ENCODE measurements around the gene SHKBP1.
"Not testable (repeated sequence)": the region's sequence is repeated elsewhere in the genome, so short reads cannot be mapped to it uniquely, and the experiment has no call there.

SHKBP1 gene, protein sequence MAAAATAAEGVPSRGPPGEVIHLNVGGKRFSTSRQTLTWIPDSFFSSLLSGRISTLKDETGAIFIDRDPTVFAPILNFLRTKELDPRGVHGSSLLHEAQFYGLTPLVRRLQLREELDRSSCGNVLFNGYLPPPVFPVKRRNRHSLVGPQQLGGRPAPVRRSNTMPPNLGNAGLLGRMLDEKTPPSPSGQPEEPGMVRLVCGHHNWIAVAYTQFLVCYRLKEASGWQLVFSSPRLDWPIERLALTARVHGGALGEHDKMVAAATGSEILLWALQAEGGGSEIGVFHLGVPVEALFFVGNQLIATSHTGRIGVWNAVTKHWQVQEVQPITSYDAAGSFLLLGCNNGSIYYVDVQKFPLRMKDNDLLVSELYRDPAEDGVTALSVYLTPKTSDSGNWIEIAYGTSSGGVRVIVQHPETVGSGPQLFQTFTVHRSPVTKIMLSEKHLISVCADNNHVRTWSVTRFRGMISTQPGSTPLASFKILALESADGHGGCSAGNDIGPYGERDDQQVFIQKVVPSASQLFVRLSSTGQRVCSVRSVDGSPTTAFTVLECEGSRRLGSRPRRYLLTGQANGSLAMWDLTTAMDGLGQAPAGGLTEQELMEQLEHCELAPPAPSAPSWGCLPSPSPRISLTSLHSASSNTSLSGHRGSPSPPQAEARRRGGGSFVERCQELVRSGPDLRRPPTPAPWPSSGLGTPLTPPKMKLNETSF

DNA sequence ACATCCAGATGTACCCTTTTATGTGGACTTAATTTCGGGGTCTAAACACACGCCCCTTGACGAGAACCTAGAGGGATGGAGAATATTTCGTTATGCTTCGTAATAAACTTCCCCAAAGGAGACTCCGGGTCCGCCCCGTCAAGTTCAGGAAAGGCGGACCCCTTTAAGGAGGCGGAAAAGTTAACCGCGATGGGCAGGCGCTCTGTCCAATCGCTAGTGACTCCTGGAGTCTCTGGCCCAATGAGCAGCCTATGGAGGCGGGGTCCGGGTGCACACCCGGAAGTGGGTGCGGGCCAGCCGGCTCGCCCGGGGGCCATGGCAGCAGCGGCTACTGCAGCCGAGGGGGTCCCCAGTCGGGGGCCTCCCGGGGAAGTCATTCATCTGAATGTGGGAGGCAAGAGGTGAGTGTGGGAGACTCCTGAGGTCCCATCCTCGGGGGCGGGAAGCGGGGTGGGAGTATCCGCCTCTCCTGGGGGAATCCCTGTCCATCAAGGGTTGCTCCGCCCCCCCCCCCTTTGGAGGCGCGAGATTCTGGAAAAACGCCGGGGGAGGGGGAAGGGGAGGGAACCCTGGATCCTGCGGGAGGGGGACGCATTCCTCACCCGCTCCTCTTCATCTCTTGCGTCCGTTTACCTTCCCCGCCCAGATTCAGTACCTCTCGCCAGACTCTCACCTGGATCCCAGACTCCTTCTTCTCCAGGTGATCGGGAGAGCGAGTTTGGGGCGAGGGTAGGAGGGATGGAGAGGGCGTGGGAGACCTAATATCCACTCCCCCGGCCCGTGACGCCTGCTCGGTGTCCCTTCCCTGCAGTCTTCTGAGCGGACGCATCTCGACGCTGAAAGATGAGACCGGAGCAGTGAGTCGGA lies at the start of gene SHKBP1:
SHKBP1 (plus strand) TSS at position 289 of the 867 bp plus-strand sequence; CDS start at position 316, 27 bp downstream.
- DNase-seq, result peak; percentile 98

DNA sequence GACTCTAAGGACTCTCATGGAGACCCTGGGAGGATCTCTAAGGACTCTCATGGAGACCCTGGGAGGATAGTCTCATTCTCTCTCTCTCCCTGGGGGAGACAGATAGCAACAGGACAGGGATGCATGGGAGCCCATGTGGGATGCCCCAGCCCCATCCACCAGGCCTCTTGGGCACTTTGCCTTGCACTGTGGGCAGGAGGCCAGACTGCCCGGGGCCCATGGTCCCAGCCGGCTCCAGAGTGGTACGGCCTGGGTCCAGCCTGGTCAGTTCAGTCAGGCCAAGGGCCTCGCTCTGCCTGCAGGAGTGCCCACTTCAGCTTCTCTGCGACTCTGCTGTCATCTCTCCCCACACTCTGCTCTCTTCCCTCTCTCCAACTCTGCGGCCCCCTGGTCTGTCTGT lies 48.6 kb upstream of the SHKBP1 start:
- DNase-seq, result no peak

DNA sequence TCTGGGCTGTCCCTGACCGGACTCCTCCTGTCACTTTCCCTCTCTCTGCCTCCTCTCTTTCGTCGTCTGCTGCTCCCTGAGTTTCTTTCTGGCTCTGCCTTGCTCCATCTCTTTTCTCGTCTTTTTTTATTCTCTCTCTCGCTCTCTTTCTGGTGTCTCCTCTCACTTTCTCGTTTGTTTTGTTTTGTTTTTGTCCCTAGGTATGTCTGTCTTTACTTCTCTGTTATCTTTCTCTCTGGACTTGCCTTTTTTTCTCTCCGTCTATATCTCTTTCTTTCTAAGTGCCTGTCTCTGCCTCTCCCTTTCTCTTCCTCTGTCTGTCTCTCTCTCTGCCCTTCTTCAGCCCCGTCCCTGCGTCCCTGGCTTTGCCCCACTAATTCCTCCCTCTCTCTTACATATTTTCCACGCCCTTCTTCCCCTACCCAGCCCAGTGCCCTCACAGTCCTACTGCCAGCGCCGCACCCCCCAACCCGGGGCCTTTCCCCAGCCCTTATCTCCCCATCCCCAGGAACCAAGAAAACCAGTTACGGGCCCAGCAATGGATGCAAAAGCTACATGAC lies 48.1 kb upstream of the SHKBP1 start:
- no peak for DNase-seq

DNA sequence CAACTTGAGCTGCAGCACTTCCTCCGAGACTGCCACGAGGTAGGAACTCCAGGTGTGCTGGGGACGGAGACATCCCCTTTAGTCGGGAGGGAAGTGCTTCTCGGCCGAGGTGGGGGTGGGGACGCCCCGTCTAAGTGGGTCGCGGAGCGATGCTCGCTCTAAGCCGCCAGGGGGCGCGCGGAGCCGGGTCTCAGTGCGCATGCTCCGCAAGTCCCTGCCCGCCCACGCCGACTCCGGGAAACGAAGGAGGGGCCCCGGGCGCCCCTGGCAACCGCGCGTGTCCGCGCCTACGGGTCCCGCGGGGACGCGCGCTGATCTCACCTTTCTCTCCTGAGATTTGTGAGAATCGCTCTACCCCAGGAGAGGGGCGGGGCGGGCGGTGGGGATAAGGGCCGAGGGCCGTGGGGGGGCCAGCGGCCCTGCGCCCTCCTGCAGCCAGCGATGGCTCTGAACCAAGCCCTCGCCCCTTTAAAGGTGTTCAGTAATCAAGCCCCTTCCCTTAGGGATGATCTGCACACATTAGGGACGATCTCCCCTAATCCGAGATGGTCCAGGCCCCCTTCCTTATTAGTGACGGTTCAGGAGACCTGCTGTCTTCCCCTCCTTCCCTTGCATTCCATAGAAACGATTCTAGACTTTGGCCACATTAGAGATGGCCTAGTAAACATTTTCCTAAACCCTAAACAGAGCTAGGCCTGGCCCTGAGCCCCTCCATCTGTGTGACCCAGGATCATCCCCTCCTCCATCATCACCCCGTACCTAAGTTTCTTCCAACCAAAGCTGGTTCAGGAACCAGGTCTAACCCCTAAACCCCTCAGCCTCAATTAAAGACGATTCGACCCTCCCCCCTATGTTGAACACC lies 47.3 kb upstream of the SHKBP1 start:
- peak; percentile 95 for DNase-seq

DNA sequence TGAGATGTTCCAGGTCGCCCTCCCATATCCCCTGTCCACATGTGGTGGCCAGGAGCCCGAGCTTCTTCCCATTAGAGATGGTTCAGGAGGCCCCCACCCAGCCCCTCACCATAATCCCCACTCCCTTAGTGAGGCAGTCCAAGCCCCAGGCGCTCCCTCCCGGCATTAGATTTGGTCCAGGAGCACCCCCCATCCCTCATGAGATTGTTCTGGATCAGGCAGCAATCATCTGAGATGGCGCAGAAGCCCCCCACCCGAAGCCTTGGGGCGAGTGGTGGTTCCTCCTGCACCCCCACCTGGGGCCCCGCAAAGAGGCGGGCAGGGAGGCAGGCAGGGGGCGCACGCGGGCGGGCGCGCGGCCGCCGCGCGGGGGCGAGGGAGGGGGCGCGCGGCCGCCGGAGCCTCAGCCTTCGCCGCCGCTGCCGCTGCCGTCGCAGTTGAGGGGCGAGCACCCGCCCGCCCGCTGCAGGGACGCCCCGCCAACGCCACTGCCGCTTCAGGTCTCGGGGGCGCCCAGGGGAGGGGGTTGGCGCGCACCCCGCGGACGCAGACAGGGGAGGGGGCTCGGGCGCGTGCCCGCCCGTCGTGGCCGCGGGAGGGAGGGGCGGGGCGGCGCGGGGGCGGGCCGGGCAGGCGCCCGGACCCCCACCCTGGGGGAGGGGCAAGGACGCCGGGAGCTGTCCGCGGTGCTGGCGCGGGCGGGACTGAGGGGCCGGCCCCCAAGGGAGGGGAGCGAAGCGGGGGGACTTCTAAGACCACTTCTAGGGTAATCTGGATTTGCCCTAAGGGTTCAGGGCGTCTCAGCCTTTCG lies 46.4 kb upstream of the SHKBP1 start:
- DNase-seq, result peak; percentile 76

DNA sequence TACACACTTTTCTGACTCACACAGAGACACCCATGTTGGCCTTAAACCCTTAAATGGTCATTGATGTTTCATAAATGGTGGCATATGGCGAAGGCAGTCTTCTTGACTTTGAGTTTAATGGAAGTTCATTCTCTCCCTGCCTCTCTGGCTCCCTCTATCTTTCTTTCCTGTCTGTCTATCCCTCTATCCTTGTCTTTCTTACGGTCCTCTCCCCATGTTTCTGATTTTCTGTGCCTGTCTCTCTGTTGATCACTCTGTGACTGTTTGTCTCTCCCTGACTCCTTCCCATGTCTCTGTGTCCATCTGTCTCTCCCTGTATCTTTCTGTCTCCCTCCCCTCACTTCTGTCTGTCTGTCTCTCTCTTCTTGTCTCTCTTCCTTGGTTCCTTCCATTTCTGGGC lies 43.2 kb upstream of the SHKBP1 start:
- DNase-seq, result no peak

DNA sequence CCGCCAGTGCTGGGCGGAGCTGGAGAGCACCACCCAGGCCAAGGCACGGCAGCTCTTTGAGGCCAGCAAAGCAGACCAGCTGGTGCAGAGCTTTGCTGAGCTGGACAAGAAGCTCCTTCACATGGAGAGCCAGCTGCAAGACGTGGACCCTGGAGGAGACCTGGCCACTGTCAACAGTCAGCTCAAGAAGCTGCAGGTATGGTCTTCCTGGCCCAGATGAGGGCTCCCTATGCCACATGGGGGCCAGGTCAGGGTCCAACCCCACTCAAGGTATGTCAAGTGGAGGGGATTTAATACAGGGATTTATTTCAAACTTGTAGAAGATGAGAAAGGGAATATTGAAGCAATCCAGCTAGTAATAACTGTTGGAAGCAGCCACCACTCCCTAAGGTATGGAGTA lies 42.5 kb upstream of the SHKBP1 start:
- no peak for DNase-seq

DNA sequence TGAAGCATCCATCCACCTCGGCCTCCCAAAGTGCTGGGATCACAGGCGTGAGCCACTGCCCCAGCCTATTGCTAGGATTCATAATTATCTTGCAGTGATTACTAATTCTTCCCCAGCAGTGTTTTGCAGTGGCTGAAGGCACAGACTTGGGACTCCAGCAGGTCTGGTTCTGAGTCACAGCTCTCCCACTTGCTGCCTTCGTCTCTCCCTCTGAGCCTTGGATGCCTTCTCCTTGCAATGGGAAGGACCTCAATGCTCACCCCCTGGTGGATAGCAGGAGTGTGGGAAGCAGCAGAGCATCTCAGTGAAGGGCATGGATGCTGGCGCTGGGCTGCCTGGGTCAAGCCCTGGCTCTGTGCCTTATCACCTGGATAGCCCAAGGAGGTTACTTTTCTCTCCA lies 37.6 kb upstream of the SHKBP1 start:
- DNase-seq, result no peak

DNA sequence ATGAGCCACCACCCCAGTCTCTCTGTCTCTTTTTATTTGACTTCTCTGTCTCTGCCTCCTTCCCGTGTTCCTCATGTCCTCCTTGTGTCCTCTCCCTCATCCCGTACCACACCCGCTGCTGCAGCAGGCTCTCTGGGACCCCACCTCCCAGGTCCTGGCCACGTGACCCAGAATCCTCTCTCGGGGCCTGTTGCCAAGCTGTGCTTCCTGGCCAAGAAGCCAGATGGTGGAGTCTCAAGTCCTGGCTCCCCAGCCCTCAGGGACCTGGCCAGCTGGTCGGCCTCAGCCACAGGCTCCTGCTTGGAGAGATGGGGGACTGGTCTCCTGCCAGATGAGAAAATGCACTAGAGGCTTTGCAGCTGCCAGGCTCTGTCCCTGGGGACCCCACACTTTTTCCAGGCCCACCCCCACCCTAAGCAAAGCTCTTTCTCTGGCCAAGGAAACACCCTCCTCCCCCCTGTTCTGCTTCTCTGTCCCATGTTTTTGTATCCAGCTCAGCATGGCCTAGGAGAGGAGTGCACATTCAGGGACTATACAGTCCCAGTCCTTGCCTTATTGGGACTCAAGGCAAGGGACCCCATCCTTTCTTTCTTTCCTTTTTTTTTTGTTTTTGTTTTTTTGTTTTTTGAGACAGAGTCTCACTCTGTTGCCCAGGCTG lies 34.3 kb upstream of the SHKBP1 start:
- peak; percentile 64 for DNase-seq

DNA sequence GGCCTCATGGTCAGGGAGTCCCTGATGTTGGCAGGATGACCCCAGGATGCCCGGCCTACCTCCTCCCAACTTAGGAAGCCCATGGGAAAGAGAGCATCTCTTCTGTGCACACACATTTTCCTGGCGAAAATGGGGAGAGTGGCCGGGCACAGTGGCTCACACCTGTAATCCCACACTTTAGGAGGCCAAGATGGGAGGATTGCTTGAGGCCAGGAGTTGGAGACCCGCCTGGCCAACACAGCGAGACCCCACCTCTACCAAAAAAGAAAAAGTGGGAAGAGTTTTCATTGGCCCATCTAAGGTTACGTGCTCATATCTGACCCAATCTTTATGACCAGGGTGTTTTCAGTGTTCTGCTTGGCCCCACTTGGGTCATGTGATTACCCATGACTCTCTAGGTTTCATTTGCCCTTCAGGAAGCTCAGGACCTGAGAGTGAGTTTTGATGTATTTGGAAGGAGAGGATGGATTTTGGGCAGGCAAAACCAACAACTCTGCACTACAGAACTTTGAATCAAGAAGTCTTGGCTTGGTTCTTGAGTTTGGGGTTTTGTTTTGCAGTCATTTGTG lies 33.6 kb upstream of the SHKBP1 start:
- no peak for DNase-seq

DNA sequence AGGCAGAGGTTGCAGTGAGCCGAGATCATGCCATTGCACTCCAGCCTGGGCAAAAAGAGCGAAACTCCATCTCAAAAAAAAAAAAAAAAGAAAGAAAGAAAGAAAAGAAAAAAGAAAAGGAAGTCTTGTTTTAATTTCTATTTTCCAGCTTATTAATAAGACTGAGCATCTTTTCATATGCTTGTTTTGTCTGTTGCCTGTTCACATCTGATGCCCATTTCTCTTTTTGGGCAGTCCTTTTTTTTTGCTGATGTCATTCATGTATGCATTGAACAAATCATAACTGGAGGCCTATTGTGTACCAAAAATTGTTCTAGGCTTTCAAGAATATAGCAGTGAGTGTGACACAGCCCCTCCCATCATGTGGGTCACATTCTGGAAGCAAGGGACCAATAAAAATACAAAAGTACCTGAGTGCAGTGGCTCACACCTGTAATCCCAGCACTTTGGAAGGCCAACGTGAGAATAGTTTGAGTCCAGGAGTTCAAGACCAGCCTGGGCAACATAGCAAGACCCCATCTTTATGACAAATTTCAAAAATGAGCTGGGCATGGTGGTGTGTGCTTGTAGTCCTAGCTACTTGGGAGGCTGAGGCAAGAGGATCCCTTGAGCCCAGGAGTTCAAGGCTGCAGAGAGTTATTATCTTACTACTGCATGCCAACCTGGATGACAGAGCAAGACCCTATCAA lies 30.4 kb upstream of the SHKBP1 start:
- DNase-seq, result not testable (repeated sequence)

DNA sequence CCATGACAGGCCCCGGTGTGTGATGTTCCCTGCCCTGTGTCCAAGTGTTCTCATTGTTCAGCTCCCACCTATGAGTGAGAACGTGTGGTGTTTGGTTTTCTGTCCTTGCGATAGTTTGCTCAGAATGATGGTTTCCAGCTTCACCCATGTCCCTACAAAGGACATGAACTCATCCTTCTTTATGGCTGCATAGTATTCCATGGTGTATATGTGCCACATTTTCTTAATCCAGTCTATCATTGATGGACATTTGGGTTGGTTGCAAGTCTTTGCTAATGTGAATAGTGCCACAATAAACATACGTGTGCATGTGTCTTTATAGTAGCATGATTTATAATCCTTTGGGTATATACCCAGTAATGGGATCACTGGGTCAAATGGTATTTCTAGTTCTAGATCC lies 29.5 kb upstream of the SHKBP1 start:
- not testable (repeated sequence) for DNase-seq

DNA sequence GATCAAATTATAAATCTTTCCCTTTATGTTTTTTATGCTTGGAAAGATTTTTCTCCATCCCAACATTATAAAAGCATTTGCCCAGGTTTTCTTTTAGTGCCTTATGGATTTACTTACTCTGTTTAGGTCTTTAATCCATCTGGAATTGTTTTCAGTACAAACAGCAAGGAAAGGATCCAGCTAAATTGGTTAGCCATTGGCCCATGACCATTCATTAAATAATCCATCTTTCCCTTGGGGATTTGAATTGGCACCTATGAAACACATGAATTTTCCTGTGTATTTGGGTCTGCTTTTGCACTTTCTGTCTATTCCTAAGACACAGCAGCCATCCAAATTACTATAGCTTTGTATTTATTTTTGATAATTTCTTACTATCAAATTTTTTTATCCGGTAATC lies 28.8 kb upstream of the SHKBP1 start:
- DNase-seq, result no peak

DNA sequence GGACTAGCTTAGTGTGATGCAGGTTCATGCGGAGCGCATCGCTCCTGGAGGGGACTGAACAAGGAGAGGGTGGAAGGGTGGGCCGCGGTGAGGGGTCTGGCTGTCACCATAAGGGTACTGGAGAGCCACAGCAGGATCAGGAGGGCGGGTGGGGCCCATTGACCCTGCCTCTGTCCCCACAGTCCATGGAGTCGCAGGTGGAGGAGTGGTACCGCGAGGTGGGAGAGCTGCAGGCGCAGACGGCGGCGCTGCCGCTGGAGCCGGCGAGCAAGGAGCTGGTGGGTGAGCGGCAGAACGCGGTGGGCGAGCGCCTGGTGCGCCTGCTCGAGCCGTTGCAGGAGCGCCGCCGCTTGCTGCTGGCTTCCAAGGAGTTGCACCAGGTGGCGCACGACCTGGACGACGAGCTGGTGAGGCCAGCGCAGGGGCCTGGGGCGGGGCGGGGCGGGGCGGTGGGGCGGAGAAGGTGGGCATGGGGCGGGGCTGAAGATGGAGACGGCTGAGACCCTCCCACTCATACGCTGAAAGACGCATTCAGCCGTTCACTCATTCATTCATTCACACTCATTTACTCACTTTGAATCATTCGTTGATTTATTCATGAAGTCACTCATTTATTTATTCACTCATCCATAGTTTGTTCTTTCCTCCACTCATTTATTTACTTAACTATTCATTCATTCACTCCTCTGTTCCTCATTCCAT lies 27.5 kb upstream of the SHKBP1 start:
- peak; percentile 86 for DNase-seq

DNA sequence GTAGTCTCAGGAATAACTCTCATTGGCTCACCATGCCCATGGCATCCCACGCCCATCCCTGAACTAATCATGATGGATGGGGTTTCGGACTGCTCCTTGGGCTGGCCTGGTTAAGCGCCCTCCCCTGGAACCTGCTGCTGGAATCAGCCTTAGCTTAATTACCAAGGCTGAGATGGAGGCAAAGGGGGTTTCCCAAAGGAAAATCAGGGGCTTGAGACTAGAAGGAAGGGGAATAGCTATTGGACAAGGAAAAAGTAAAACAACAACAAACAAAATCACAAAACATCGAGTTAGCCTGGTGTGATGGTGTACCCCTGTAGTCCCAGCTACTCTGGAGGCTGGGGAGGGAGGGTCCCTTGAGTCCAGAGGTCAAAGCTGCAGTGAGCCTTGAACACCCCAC lies 25.7 kb upstream of the SHKBP1 start:
- DNase-seq, result no peak

DNA sequence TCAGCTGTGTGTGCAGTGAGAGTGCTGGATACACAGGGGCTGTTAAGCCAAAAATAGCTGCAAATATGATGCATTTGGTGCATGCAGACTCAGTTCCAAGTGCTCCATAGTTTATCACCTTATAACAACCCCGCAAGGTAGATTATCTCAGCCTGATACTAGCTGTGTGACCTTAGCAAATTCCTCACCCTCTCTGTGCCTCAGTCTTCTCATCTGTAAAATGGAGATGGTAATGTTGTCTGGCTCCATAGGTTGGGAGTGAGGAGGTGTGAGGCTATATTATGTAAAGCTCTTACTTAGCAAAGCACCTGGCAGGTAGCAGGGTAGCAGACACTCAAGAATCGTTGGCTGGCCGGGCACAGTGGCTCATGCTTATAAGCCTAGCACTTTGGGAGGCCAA lies 23.8 kb upstream of the SHKBP1 start:
- DNase-seq, result no peak

DNA sequence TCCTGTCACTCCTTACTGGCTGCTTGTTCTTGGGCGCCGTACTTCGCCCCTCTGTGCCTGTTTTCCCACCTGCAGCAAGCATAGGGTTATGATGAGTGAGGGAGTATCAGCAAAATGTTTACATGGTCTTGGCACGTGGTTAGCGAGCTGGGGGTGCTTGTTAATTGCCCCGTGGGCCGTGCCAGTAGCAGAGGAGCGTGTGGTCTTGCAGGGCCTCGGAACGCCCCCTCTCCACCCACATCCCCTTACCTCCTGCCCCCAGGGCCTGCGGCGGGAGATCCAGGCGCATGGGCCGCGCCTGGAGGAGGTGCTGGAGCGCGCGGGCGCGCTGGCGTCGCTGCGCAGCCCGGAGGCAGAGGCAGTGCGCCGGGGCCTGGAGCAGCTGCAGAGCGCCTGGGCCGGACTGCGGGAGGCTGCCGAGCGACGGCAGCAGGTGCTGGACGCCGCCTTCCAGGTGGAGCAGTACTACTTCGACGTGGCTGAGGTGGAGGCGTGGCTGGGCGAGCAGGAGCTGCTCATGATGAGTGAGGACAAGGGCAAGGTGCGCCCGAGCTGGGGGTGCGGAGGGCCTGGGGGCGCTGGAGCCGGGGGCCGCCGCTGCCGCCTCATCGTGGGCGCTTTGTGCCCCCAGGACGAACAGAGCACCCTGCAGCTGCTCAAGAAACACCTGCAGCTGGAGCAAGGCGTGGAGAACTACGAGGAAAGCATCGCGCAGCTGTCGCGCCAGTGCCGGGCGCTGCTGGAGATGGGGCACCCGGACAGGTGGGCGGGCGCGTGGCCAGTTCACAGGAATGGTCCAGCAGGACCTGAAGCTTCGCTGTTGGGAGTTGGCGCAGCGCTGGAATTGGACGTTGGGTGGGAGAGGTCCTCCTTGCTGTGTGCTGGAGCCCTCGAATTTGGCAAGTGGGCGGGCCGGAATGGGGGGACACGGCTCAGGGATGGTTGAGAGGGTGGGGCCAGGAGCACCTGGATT lies 22.5 kb upstream of the SHKBP1 start:
- DNase-seq, result no peak
